Amygdala (tissue), 56 donors: ENCODE data around the gene MYCL.

ENCODE experiments used
- DNase-seq, 56 donors: peaks; one replicate each; lab custom pipeline; 2025; lab: John Stamatoyannopoulos, UW

The MYCL gene, protein sequence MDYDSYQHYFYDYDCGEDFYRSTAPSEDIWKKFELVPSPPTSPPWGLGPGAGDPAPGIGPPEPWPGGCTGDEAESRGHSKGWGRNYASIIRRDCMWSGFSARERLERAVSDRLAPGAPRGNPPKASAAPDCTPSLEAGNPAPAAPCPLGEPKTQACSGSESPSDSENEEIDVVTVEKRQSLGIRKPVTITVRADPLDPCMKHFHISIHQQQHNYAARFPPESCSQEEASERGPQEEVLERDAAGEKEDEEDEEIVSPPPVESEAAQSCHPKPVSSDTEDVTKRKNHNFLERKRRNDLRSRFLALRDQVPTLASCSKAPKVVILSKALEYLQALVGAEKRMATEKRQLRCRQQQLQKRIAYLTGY

DNA sequence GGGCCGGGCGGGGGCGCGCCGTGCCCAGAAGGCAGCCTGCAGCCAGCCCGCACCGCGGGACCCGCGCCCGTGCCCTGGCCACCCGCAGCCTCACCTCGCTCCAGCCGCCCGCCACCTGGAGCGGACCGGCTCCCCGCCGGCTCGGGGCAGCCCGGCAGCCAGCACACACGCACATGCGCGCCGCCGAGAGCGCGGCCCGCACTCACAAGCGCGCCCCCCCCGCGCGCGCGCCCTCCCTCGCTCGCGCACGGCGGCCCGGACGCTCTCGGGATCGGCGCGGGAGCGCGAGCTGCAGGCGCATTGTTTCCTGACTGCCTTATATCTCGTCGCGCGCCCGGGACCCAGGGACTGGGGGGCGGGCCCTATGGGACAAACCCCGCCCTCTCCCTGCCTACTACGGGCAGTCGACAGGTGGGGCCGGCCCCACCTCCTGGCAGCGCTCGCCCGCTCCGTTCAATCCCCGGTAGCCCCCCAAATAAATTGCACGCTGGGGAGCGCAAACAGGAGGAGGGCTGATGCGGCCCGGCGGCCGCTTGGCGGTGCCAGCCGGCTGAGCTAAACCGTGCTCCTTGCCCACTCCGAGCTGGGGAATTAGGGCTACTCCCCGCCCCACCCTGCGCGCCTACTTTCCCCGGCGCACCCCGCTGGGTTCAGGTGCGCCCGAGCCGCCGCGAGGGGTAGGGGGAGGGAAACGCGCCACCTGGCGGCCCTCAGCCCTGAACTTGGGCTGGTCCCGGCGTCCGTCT is at the start of gene MYCL:
TSS of gene MYCL (minus strand) at position 204 of the 746 bp plus-strand sequence. CDS start 483 bp downstream, outside the sequence.
- DNase-seq, result peak in 48 of 56 donors; percentile 23 to 82 (median 60)

DNA sequence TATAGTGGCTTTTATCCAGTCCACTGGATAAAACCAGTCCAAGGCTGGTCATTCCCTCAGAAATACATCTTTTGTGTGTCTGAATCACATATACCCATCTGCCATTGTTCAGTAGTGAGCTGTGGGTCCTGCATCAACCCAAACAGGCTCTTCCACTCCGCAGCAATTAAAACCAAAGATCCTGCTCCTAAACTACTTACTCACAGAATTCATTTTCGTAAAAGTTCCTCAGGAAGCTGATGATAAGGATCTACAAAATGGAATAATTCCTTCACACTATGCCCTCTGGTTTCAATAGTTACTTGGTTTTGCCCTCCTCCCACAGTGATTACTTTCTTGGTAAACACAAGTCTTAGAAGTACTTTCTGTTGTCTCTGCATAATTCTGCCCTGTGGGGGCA is 48.2 kb upstream of the MYCL start:
- DNase-seq, result no peak

DNA sequence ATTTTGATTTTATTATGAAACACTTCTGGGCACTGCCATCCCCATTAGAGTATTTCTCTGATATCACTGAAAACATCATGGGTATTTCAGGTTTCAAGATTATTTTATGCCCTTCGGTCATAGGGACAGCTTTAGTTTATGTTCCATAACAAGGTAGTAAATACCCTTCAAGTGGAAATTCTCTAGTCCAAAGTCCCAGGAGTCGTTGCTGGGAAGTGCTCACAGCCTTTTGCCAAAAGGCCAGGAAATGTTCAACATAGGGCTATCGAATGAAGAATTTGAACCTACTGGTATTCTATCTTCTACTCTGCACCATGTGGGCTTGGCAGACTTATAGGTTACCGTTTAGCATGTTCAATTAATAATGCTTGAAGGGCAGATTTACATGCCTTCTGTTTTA is 45.5 kb upstream of the MYCL start:
- no peak for DNase-seq

DNA sequence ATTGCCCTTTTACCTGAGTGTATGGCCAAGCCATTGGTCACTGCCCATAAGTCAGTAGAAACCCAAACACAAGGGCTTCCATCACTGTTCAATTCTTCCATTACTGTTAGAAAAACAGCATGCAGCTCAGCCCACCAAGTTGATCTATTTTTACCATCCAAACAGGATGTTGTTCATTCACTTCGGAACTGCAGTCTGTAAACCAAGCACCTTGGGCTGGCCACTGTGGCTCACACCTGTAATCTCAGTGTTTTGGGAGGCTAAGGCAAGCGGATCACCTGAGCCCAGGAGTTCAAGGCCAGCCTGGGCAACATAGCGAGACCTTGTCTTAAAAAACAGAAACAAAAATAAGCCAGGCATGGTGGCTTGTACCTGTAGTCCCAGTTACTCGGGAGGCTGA is 44.5 kb upstream of the MYCL start:
- no peak for DNase-seq

DNA sequence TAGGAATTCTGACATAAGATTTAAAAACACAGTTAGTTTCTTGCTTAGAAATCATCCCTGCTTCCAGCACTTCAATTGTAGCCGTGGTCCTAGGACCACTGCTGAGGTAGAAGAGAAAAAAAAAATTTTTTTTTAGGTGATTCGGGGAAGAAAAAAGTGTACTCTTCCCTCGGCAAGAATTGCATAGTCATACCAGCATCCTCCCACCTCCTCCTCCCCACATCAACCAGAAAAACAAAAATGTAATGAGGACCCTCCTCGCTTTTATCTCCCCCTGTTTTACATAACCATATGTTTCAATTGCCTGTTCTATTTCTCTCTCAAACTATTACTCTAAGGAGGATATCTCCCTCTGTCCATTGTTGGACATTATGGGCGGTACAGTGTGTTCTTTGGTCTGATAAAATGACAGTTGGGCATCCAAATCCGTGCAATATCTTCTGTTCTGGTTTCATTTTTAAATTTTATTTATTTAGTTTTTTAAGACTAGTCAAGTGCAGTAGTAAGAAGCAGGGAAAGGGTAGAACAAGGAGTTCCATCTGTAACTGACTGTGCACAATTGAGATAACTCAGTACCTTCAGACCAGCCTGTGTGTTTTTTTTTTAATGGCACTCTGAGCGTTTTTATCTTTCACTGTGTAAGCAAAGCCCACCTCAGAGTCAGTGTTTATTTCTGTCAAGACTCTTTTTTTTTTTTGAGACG is 42.8 kb upstream of the MYCL start:
- DNase-seq, result no peak

DNA sequence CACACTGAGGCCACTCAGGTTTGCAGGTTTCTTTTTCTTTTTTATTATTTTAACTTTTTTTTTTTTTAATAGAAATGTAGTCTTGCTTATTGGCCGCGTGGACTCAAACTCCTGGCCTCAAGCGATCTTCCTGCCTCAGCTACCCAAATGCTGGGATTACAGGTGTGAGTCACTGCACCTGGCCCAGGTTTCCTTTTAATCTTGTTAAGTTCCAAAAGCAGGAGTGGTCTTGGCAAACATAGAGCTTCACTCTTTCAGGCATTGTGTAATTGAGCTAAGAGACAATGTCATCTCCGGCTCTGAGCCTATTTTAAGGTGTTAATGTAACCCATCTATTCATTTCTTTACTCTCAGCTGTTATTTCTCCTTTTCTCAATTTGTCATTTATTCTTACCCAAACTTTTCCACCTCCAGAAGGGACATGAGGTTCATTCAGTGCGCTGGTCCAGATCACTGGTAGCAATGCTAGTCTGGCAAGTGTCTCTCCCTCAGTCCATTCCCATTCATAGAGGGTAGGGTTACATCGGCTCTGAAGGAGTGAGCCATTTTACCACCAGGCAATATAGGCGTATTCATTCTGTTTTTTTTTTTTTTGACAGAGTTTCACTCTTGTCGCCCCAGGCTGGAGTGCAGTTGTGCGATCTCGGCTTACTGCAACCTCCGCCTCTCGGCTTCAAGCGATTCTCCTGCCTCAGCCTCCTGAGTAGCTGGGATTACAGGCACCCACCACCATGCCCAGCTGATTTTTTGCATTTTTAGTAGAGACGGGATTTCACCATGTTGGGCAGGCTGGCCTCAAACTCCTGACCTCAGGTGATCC is 42.0 kb upstream of the MYCL start:
- DNase-seq, result no peak

DNA sequence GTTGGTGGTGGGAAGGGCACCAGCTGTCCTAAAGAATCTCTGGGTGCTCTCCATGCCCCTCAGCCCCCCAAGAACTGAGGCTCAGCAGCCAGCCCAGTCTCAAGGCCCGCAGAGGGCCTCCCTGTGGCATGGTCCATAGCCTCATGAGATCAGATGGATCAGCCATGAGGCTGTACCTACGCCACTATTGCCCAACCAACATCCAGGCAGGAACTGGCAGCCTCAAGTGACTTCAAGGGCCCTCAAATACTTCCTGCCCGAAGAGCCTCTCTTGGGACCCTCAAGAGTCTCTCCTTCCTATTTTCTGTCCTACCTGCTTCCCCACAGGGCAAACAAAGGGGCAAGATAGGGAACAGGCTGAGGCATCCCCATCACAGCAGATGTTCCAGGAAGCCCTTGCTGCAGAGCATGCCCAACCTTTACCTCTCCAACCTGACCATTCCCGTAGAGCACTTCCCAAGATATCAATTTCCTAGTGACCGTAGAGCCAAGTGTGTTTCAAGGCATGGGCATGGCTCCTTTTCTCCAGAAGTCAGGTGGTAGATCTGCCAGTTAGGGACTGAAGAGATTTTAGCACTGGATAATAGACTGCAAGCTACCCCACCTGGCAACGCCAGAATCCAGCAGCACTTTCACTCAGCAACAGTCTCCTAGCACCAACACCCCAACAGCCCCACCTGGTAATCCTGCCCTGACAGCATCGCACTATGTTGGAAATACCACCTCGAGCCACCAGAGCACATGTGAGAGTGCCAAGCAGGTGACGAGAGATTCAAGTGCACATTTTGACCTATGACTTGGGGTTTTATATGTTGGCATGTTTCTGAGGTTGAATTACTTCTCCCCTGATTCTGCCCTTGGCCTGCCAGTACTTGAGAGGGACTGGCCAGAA is 39.5 kb upstream of the MYCL start:
- no peak for DNase-seq

DNA sequence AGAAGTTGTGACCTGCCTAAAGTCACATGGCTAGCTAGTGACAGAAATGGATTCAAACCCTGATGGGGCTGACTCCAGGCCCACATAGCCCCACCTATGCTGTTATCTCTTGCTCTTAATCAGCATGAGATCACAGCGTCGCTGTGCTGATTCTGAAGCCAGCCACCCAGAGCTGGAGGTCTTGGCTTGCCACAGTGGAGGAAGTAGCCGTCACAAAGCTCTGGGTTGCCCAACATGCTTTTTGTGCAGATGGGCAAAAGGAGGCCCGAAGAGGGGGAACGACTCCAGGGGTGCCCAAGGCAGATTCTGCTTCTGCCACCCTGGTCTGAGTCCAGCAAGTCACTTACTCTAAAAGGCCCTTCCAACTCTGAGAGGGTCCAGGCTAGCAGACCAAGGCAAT is 38.5 kb upstream of the MYCL start:
- DNase-seq, result peak in 5 of 56 donors; percentile 7 to 32 (median 13)

DNA sequence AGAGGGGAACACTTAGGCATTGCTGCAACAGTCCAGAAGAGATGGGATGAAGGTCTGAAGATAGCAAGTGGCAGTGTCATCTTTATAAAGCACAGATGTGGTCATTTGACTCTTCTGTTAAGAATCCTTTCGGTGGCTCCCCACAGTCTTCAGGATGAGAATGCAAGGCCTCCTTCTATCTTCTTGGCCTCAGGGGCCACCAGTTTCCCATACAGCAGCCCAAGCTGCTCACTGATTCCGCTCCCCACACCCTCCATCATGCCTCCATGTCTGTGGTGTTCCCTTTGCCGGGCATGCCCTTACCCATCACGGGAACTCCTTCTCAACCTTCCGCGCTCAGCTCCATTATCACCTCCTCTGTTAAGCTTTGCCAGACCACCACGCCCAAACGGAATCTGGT is 37.1 kb upstream of the MYCL start:
- DNase-seq, result no peak

DNA sequence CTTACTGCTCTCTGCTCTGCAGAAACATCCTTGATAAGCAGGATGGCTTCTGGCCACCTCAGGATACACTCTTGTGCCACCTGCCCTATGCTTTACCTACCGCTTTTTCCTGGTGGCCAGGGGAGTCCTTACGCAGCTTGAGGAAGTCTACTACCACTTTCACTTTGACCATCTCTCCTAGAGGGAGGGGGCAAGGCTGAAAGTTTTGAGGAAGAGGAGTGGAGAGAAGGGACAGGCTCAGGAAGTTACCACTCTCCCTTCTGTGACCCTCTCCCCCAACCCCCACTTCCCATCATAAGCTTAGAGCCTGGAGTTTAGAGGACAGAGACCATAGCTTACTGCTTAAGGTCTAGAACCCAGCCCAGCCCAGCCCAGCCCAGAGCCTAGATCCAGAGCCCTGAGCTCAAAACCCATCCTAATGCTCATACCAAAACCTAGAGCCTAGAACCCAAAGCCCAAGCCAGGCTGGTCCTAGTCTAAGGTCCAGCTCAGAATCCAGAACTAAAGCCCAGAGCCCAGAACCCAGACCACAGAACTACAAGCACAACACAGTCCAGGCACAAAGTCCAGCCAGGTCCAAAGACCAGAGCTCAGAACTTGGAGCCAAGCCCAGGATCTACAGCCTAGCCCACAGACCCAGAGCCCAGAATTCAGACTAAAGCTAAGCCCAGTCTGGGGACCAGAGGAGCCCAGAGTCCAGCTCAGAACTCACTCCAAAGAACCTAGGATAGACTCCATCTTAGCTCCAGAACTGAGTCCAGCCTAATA is 35.2 kb upstream of the MYCL start:
- peak in 5 of 56 donors; percentile 10 to 28 (median 20) for DNase-seq

DNA sequence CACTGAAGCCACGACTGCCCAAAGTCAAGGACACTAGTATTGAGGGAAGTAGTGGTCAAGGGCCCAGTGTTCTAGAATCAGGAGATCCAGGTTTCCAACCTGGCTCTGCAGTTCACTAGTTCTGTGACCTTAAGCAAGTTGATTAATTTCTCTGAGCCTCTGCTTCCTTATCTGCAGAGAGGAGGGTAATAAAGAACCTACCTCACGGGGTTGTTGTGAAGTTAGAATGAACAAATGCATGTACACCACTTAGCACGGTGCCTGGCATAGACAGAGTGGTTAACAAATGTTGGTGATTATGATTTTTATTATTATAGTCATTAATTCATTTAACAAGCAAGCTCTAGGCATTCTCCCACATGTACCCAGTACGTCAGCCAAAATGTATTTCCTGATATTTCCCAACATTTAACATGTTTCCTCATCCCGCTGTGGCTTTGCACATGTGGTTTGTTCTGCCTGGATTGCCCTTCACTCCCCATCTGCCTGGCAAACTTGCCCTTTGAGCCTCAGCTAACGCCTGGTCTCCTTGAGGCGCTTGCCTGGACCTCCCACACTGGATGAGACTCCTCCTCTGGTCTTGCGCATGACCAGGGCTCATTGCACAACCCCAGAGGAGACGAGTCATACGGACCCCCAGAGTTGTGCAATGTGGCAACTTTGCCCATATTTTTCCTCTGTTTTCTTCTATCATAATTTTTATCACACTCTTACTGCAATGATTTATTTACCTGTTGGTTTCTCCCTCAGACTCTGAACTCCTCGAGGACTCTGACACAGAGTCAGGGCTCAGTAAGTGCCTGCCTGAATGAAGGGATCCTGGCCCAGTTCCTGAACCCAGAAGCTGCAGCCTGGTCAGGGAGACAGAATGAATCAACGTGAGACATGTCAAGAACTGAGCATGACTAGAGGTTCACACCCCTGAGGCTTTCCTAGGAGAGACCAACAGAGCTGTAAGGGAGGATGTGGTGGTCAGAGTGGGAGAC is 32.5 kb upstream of the MYCL start:
- peak in 11 of 56 donors; percentile 9 to 53 (median 27) for DNase-seq

DNA sequence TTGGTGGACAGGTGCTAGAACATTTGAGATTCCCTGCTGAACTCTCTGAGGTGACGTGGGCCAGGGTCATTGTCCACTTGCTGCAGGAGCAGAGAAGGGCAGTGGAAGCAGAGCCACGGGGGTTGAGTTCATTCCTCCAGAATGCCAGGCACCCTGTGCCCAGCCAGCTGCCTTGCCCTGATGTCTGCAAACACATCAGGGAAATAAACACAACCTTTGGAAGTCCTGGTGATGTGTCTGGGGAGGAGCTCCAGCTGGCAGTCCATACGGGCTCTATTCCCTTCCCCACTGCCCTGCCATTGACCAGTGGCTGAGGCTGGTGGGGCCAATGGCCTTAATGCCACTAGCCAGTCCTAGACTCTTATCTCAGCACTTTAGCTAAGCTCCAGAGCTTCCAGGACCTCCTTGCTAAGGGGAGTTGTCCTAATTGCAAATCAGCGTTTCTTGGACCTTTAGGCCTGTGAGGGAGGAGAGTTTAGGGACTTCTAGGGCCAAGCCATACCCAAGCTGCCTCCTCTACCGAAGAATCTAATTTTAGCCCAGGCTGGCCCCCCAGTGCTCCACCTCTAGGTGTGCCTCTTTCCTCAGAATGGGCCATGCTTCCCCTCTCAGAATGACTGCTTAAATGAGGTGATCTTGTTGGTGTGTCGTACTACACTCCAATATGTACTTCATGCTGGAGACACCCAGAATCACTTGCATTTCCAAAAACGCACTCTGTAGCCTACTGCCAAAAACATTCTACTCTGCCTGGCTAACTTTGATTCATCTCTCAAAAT is 27.3 kb upstream of the MYCL start:
- DNase-seq, result no peak

DNA sequence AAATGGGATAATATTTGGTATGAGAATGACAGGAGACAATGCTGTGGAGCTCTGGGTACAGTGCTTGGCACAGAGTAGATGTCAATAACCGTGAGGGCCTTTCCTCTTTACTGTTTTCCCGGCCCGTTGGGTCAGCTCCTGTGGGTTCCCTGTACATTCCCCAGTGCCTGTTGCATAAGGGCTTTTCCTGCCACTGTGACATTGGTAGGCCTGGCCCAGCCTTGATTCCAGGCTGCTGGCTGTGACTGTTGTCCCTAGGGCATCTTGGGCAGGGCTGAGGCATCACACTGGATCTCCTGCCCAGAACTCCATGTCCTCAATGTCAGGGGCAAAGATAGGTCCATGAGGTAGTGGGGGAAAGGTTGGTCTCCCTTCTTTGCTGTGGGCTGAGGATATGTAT is 25.8 kb upstream of the MYCL start:
- DNase-seq, result no peak

DNA sequence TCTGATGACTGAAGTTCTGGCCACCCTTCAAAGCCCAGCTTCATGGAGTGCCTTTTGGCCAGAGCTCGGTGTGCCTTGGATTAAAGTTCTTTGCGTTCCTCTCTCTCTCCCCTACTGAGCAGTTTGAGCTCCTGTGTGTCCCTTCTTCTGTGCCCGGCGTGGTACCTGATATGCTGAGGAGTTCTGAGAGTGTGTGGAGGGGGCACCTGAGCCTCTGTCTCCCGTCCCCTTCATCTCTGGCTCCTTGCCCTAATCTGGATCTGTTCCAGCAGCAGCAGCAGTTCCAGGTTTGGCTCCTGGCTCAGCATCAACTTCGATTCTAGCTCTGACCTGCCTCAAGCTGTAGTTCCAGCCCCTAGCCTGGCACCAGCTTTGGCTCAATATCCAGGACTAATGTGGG is 25.1 kb upstream of the MYCL start:
- no peak for DNase-seq

DNA sequence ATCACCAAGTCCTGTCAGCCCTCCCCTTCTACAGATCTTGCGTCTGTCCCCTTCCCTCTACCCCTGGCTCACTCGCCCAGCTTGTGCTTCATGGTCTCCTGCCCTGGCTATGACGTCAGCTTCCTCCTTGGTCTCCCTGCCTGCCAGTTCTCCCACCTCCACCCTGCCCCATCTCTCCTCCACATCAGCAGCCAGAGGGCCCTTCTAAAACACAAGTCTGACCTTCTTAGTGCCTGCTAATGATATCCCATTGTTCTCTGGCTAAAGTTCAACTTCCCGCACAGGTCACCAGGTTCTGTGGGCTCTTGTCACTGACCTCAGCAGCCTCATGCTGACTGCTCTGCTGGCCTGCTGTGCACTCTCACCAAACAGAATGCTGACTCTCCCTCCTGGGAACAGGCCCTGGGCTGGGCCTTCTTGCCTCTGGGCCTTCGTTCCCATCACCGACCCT is 24.7 kb upstream of the MYCL start:
- no peak for DNase-seq

DNA sequence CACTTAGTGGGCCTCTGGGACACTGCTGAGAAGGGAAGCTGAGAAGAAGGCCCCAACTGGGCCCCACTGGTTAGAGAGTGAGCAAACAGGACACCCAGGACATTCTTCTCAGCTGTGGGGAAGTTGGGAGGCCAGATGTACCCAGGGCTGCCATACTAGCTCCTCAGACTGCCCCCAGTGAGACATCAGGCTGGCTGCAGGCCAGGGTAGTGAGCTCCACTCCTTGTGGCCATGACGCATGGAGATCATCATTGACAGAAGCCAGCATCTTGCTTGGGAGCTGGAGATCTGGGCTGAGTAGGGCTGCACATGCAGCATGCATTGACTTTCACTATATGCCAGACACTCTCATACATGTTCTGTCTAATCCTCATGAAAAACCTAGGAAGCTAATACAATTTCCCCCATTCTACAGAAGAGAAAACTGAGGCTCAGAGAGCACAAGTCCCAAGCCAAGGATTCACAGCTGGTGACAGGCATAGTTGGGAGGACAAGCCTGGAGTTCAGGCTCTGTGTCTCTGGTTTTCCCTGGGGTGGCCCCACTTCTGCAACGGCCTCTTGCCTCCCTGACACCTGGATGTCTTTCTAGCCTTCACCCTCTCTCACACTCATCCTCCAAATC is 24.1 kb upstream of the MYCL start:
- DNase-seq, result no peak
